SK-N-SH treated with all-trans-retinoic acid at 6 μM for 48 hours (cell line): Measurements from ENCODE around the gene LCORL.

Experiments used
- ATAC-seq: fragments of 200-7000 bp; cut with Tn5 transposase; 3 replicates; pipeline ENCODE4 v1.9.1; 2020; ENCODE audit warnings: mild to moderate bottlenecking, moderate library complexity
- ARNTL ChIP-seq: fragments of 450-650 bp; formaldehyde crosslinking; IDR thresholded peaks from 2 replicates; pipeline ENCODE4 v1.5.0; 2020; ENCODE audit warnings: low read depth, mild to moderate bottlenecking, moderate library complexity, borderline replicate concordance
- BACH2 ChIP-seq: fragments of 250-450 bp; sonication (Bioruptor Pico); IDR thresholded peaks from 2 replicates; pipeline ENCODE4 v1.9.0; 2021; ENCODE audit warnings: mild to moderate bottlenecking, borderline replicate concordance
- CSDC2 ChIP-seq: fragments of 250-450 bp; sonication (Bioruptor Pico); IDR thresholded peaks from 2 replicates; pipeline ENCODE4 v1.5.0; 2020; ENCODE audit warnings: mild to moderate bottlenecking, moderate library complexity
- CSRNP3 ChIP-seq: fragments of 250-450 bp; sonication (Bioruptor Pico); IDR thresholded peaks from 2 replicates; pipeline ENCODE4 v1.5.1; 2021; ENCODE audit warnings: mild to moderate bottlenecking, moderate library complexity
- ESRRG ChIP-seq: fragments of 250-450 bp; sonication (Bioruptor Pico); IDR thresholded peaks from 2 replicates; pipeline ENCODE4 v1.6.1; 2021; ENCODE audit warnings: mild to moderate bottlenecking
- OSR1 ChIP-seq: fragments of 250-450 bp; sonication (Bioruptor Pico); IDR thresholded peaks from 2 replicates; pipeline ENCODE4 v1.8.0; 2022; ENCODE audit warnings: moderate library complexity, mild to moderate bottlenecking, inconsistent platforms
- PATZ1 ChIP-seq: fragments of 250-450 bp; sonication (Bioruptor Pico); IDR thresholded peaks from 2 replicates; pipeline ENCODE4 v1.8.0; 2020; ENCODE audit warnings: mild to moderate bottlenecking, moderate library complexity, borderline replicate concordance
- POU6F1 ChIP-seq: fragments of 250-450 bp; sonication (Bioruptor Pico); IDR thresholded peaks from 2 replicates; pipeline ENCODE4 v1.8.0; 2021; ENCODE audit warnings: low read depth, mild to moderate bottlenecking, moderate library complexity, borderline replicate concordance
- RARB ChIP-seq: fragments of 250-450 bp; sonication (Bioruptor Pico); IDR thresholded peaks from 2 replicates; pipeline ENCODE4 v1.8.0; 2021; ENCODE audit warnings: mild to moderate bottlenecking, moderate library complexity
- SNAI2 ChIP-seq: fragments of 250-450 bp; sonication (Bioruptor Pico); IDR thresholded peaks from 2 replicates; pipeline ENCODE4 v1.5.0; 2020; ENCODE audit warnings: mild to moderate bottlenecking, moderate library complexity
- TCF4 ChIP-seq: fragments of 250-450 bp; sonication (Bioruptor Pico); IDR thresholded peaks from 2 replicates; pipeline ENCODE4 v1.8.0; 2021; ENCODE audit warnings: mild to moderate bottlenecking, moderate library complexity, borderline replicate concordance
- TOX ChIP-seq: fragments of 250-450 bp; sonication (Bioruptor Pico); IDR thresholded peaks from 2 replicates; pipeline ENCODE4 v1.8.0; 2021; ENCODE audit warnings: mild to moderate bottlenecking, moderate library complexity, borderline replicate concordance
- TSHZ2 ChIP-seq: fragments of 250-450 bp; sonication (Bioruptor Pico); IDR thresholded peaks from 2 replicates; pipeline ENCODE4 v1.5.0; 2020; ENCODE audit warnings: mild to moderate bottlenecking, moderate library complexity
- ZC3H10 ChIP-seq: fragments of 250-450 bp; sonication (Bioruptor Pico); IDR thresholded peaks from 2 replicates; pipeline ENCODE4 v1.5.1; 2021; ENCODE audit warnings: mild to moderate bottlenecking, moderate library complexity
- ZFP3 ChIP-seq: fragments of 250-450 bp; sonication (Bioruptor Pico); IDR thresholded peaks from 2 replicates; pipeline ENCODE4 v1.5.0; 2020; ENCODE audit warnings: mild to moderate bottlenecking, moderate library complexity
- ZFP30 ChIP-seq: fragments of 450-650 bp; formaldehyde crosslinking; IDR thresholded peaks from 2 replicates; pipeline ENCODE4 v1.5.0; 2022; ENCODE audit warnings: mild to moderate bottlenecking, moderate library complexity
- ZNF565 ChIP-seq: fragments of 450-650 bp; formaldehyde crosslinking; conservative IDR thresholded peaks from 2 replicates; pipeline ENCODE4 v1.5.0; 2020; ENCODE audit warnings: low read depth, mild to moderate bottlenecking, moderate library complexity
- ZNF70 ChIP-seq: fragments of 450-650 bp; formaldehyde crosslinking; IDR thresholded peaks from 2 replicates; pipeline ENCODE4 v1.5.0; 2020; ENCODE audit warnings: mild to moderate bottlenecking, moderate library complexity
- ZNF8 ChIP-seq: fragments of 450-650 bp; formaldehyde crosslinking; IDR thresholded peaks from 2 replicates; pipeline ENCODE4 v1.5.0; 2020; ENCODE audit warnings: mild to moderate bottlenecking, moderate library complexity

The LCORL gene

GRCh38 chr4:18020671-18021469 is 685 bp downstream of the LCORL start:
- ATAC-seq = peak; percentile 38
- TF ChIP-seq CSDC2 (CRISPR knock-in tag) = no peak
- peak; percentile 92 for TF ChIP-seq ZFP3 (CRISPR knock-in tag)
- no peak for TF ChIP-seq ZNF70 (CRISPR knock-in tag)
- no peak for TF ChIP-seq ZFP30 (CRISPR knock-in tag)
- TF ChIP-seq TSHZ2 (CRISPR knock-in tag) = 0 out of 2 replicates have a peak, but pooled peaks have one; percentile 23
- TF ChIP-seq OSR1 (CRISPR knock-in tag) = no peak
- peak; percentile 84; the same call in 1 of the 2 replicates for TF ChIP-seq PATZ1 (CRISPR knock-in tag)
- TF ChIP-seq TOX = no peak
- no peak for TF ChIP-seq CSRNP3 (CRISPR knock-in tag)
- TF ChIP-seq ZC3H10 (CRISPR knock-in tag) = no peak
- TF ChIP-seq RARB (CRISPR knock-in tag) = no peak
- no peak for TF ChIP-seq ZNF8 (CRISPR knock-in tag)
- TF ChIP-seq SNAI2 (CRISPR knock-in tag) = no peak
- no peak for TF ChIP-seq ZNF565 (CRISPR knock-in tag)
- TF ChIP-seq, all 23 proteins: peak for 3

- ATAC-seq = no peak
- TF ChIP-seq ZNF565 (CRISPR knock-in tag) (no peak), ARNTL (CRISPR knock-in tag) (no peak), TCF4 (CRISPR knock-in tag) (no peak), OSR1 (CRISPR knock-in tag) (no peak), CSDC2 (CRISPR knock-in tag) (no peak), ZNF70 (CRISPR knock-in tag) (no peak), POU6F1 (CRISPR knock-in tag) (no peak), SNAI2 (CRISPR knock-in tag) (no peak), TOX (no peak), ZC3H10 (CRISPR knock-in tag) (no peak), ESRRG (CRISPR knock-in tag) (no peak), PATZ1 (CRISPR knock-in tag) (no peak), BACH2 (CRISPR knock-in tag) (no peak), ZFP3 (CRISPR knock-in tag) (no peak)
Measured at GRCh38 chr4:18020145-18020670, 1.3 kb downstream of the LCORL start.
